Thyroid gland (tissue), 4 donors: Measurements from ENCODE around the gene MCM5.

Experiments
- CTCF ChIP-seq, 6 experiments: fragments of 200-600 bp in 3 of 6; fragments of 450-650 bp in 3 of 6; sonication (generic) in 3 of 6; IDR thresholded peaks; one replicate each; pipeline ENCODE4 v1.5.1; 2016 to 2019; ENCODE audit warnings: antibody characterized with exemption in 6 of 6, mild to moderate bottlenecking in 2 of 6, inconsistent platforms in 1 of 6, moderate library complexity in 1 of 6
- POLR2A ChIP-seq, 2 donors: fragments of 450-650 bp; IDR thresholded peaks; one replicate each; pipeline ENCODE4 v1.6.1; 2017; ENCODE audit warnings: antibody characterized with exemption in 2 of 2, mild to moderate bottlenecking in 2 of 2, moderate library complexity in 1 of 2

GRCh38 chr22:35443790-35444684, 44.1 kb downstream of the MCM5 start:
- no peak for TF ChIP-seq CTCF (IDR thresholded peaks at IDR 0.05)
- no peak for TF ChIP-seq POLR2A (IDR thresholded peaks at IDR 0.05)
